WTC11 (cell line): ENCODE data around the gene BATF2.

Source experiments
- ARID4B ChIP-seq: sonication (generic); formaldehyde crosslinking; IDR thresholded peaks from 2 replicates; pipeline ENCODE4 v1.8.0; 2023; ENCODE audit warnings: missing genetic modification reagents, mild to moderate bottlenecking, borderline replicate concordance
- ELF4 ChIP-seq: sonication (generic); formaldehyde crosslinking; IDR thresholded peaks from 2 replicates; pipeline ENCODE4 v1.8.1; 2022; ENCODE audit warnings: low read depth, mild to moderate bottlenecking, moderate library complexity, missing genetic modification reagents
- MAX ChIP-seq: sonication (generic); formaldehyde crosslinking; IDR thresholded peaks from 2 replicates; pipeline ENCODE4 v1.8.0; 2022; ENCODE audit warnings: mild to moderate bottlenecking, missing genetic modification reagents
- NFYB ChIP-seq: sonication (generic); formaldehyde crosslinking; conservative IDR thresholded peaks from 2 replicates; pipeline ENCODE4 v1.8.0; 2022; ENCODE audit warnings: low read depth, missing genetic modification reagents
- OVOL2 ChIP-seq: fragments of 250-450 bp; sonication (Bioruptor Pico); IDR thresholded peaks from 2 replicates; pipeline ENCODE4 v1.9.0; 2021; ENCODE audit warnings: mild to moderate bottlenecking, borderline replicate concordance
- SP1 ChIP-seq: sonication (generic); formaldehyde crosslinking; conservative IDR thresholded peaks from 2 replicates; pipeline ENCODE4 v1.8.1; 2022; ENCODE audit warnings: missing genetic modification reagents
- TCF7 ChIP-seq: sonication (generic); formaldehyde crosslinking; IDR thresholded peaks from 2 replicates; pipeline ENCODE4 v1.8.0; 2022; ENCODE audit warnings: mild to moderate bottlenecking, low read depth, missing genetic modification reagents, moderate library complexity
- ZNF263 ChIP-seq: sonication (generic); formaldehyde crosslinking; IDR thresholded peaks from 2 replicates; pipeline ENCODE4 v1.8.1; 2022; ENCODE audit warnings: low read depth, mild to moderate bottlenecking, moderate library complexity, missing genetic modification reagents
- ZNF416 ChIP-seq: fragments of 250-450 bp; sonication (Bioruptor Pico); IDR thresholded peaks from 2 replicates; pipeline ENCODE4 v1.9.0; 2021; ENCODE audit warnings: mild to moderate bottlenecking, inconsistent platforms
- TF ChIP-seq, protein P1 (sequence below): fragments of 200-600 bp; IDR thresholded peaks from 2 replicates; pipeline ENCODE4 v1.8.0; 2022; ENCODE audit warnings: antibody characterized with exemption
- TF ChIP-seq, protein P2 (sequence below): sonication (generic); formaldehyde crosslinking; IDR thresholded peaks from 2 replicates; pipeline ENCODE4 v1.8.0; 2023; ENCODE audit warnings: missing genetic modification reagents
- TF ChIP-seq, protein P3 (sequence below): sonication (generic); formaldehyde crosslinking; conservative IDR thresholded peaks from 2 replicates; pipeline ENCODE4 v1.8.1; 2023; ENCODE audit warnings: mild to moderate bottlenecking, low read depth, missing genetic modification reagents, moderate library complexity

- TF ChIP-seq, protein P1, sequence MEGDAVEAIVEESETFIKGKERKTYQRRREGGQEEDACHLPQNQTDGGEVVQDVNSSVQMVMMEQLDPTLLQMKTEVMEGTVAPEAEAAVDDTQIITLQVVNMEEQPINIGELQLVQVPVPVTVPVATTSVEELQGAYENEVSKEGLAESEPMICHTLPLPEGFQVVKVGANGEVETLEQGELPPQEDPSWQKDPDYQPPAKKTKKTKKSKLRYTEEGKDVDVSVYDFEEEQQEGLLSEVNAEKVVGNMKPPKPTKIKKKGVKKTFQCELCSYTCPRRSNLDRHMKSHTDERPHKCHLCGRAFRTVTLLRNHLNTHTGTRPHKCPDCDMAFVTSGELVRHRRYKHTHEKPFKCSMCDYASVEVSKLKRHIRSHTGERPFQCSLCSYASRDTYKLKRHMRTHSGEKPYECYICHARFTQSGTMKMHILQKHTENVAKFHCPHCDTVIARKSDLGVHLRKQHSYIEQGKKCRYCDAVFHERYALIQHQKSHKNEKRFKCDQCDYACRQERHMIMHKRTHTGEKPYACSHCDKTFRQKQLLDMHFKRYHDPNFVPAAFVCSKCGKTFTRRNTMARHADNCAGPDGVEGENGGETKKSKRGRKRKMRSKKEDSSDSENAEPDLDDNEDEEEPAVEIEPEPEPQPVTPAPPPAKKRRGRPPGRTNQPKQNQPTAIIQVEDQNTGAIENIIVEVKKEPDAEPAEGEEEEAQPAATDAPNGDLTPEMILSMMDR, result no peak
- no peak for TF ChIP-seq SP1 (CRISPR knock-in tag)
- TF ChIP-seq MAX (CRISPR knock-in tag), result no peak
- TF ChIP-seq, protein P2, sequence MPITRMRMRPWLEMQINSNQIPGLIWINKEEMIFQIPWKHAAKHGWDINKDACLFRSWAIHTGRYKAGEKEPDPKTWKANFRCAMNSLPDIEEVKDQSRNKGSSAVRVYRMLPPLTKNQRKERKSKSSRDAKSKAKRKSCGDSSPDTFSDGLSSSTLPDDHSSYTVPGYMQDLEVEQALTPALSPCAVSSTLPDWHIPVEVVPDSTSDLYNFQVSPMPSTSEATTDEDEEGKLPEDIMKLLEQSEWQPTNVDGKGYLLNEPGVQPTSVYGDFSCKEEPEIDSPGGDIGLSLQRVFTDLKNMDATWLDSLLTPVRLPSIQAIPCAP (CRISPR knock-in tag), result no peak
- no peak for TF ChIP-seq ZNF263
- TF ChIP-seq, protein P3, sequence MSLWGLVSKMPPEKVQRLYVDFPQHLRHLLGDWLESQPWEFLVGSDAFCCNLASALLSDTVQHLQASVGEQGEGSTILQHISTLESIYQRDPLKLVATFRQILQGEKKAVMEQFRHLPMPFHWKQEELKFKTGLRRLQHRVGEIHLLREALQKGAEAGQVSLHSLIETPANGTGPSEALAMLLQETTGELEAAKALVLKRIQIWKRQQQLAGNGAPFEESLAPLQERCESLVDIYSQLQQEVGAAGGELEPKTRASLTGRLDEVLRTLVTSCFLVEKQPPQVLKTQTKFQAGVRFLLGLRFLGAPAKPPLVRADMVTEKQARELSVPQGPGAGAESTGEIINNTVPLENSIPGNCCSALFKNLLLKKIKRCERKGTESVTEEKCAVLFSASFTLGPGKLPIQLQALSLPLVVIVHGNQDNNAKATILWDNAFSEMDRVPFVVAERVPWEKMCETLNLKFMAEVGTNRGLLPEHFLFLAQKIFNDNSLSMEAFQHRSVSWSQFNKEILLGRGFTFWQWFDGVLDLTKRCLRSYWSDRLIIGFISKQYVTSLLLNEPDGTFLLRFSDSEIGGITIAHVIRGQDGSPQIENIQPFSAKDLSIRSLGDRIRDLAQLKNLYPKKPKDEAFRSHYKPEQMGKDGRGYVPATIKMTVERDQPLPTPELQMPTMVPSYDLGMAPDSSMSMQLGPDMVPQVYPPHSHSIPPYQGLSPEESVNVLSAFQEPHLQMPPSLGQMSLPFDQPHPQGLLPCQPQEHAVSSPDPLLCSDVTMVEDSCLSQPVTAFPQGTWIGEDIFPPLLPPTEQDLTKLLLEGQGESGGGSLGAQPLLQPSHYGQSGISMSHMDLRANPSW (CRISPR knock-in tag), result no peak
- no peak for TF ChIP-seq ARID4B (CRISPR knock-in tag)
- TF ChIP-seq ELF4 (CRISPR knock-in tag), result no peak
- no peak for TF ChIP-seq OVOL2 (CRISPR knock-in tag)
- no peak for TF ChIP-seq TCF7 (CRISPR knock-in tag)
- TF ChIP-seq ZNF416 (CRISPR knock-in tag), result no peak
- no peak for TF ChIP-seq NFYB (CRISPR knock-in tag)
Observed at GRCh38 chr11:64989416-64989815, 7.4 kb downstream of the BATF2 start.
